Effector memory CD8-positive, alpha-beta T cell (primary cell): ENCODE measurements around the gene VWA2.
A peak's percentile ranks its signal among the peaks of the same experiment; 100 is the strongest.

ENCODE experiments used
- ATAC-seq: fragments of 150-1000 bp; cut with Tn5 transposase; replicated peaks from 2 replicates; pipeline ENCODE4 v1.10.0; 2021; ENCODE audit warnings: mild to moderate bottlenecking, moderate library complexity
- DNase-seq, 3 experiments: peaks; one replicate each; pipeline ENCODE4 v3.0.0; 2021
- H3K27ac Mint-ChIP-seq, 2 donors: one replicate each; pipeline ENCODE4 v1.8.0; 2022; ENCODE audit warnings: mild to moderate bottlenecking in 2 of 2, mixed read lengths in 2 of 2, moderate library complexity in 2 of 2
- H3K27me3 Mint-ChIP-seq, 2 donors: one replicate each; pipeline ENCODE4 v1.8.0; 2022; ENCODE audit warnings: mixed read lengths in 2 of 2
- H3K36me3 Mint-ChIP-seq: one replicate; pipeline ENCODE4 v1.8.0; 2022; ENCODE audit warnings: mild to moderate bottlenecking, moderate library complexity, mixed read lengths; ENCODE audit not compliant: insufficient read depth
- H3K4me1 Mint-ChIP-seq, 2 donors: one replicate each; pipeline ENCODE4 v1.8.0; 2022; ENCODE audit warnings: low read depth in 2 of 2, mixed read lengths in 2 of 2
- H3K4me3 Mint-ChIP-seq, 2 donors: one replicate each; pipeline ENCODE4 v1.8.0; 2022; ENCODE audit warnings: mild to moderate bottlenecking in 2 of 2, mixed read lengths in 2 of 2, moderate library complexity in 2 of 2
- H3K9me3 Mint-ChIP-seq, 2 donors: one replicate each; pipeline ENCODE4 v1.8.0; 2022; ENCODE audit warnings: mixed read lengths in 2 of 2
- total RNA-seq, 9 experiments: gene quantifications; one replicate each; lab custom pipeline; 2026; lab: John Stamatoyannopoulos, UW

The VWA2 gene, protein sequence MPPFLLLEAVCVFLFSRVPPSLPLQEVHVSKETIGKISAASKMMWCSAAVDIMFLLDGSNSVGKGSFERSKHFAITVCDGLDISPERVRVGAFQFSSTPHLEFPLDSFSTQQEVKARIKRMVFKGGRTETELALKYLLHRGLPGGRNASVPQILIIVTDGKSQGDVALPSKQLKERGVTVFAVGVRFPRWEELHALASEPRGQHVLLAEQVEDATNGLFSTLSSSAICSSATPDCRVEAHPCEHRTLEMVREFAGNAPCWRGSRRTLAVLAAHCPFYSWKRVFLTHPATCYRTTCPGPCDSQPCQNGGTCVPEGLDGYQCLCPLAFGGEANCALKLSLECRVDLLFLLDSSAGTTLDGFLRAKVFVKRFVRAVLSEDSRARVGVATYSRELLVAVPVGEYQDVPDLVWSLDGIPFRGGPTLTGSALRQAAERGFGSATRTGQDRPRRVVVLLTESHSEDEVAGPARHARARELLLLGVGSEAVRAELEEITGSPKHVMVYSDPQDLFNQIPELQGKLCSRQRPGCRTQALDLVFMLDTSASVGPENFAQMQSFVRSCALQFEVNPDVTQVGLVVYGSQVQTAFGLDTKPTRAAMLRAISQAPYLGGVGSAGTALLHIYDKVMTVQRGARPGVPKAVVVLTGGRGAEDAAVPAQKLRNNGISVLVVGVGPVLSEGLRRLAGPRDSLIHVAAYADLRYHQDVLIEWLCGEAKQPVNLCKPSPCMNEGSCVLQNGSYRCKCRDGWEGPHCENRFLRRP
- 0 to 0.21 (median 0.06) reads per million in 9 experiments for total RNA-seq

DNA sequence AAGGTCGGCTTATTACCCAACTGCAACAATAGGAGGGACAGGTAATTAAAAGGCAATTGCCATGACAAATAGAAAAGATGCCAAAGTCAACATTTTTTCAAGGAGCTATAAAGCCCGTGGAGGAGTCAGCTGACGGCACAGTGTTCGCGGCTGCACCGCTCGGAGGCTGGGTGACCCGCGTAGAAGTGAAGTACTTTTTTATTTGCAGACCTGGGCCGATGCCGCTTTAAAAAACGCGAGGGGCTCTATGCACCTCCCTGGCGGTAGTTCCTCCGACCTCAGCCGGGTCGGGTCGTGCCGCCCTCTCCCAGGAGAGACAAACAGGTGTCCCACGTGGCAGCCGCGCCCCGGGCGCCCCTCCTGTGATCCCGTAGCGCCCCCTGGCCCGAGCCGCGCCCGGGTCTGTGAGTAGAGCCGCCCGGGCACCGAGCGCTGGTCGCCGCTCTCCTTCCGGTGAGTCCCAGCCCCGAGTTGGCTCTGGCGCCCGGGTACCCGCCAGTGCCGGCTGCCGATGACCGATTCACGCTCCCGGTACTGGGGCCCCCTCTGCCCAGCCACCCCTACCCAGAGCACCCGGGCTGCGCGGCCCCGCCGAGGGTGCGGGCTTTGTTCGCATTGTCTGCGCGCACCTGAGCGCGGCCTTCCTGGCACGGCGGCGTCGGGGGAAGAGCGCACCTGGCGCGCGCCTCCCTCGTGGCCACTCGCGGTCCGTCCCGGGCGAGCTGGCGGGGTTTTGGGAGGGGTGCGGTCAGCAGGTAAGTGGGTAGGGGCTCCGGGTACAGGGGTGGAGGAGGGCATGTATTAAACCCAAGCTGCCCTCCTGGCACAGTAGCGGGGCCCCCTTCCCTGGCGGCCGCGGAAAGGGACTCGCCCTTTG is at the start of gene VWA2:
Gene VWA2 (plus strand): TSS at position 138 of the 877 bp plus-strand sequence. CDS start 9,460 bp downstream, outside the sequence.
- no peaks in the 10 kb centered on the region for H3K36me3 Mint-ChIP-seq
- ATAC-seq (no peak), DNase-seq (no peak)
- H3K4me1 Mint-ChIP-seq: no peaks in the 10 kb centered on the region
- no peaks in the 10 kb centered on the region for H3K9me3 Mint-ChIP-seq
- H3K4me3 Mint-ChIP-seq: peak within 1 kb of the TSS; percentile 23 to 40
- peaks cover 46 to 91% of the 10 kb centered on the region in 2 donors for H3K27me3 Mint-ChIP-seq
- no peak within 1 kb of the TSS for H3K27ac Mint-ChIP-seq

DNA sequence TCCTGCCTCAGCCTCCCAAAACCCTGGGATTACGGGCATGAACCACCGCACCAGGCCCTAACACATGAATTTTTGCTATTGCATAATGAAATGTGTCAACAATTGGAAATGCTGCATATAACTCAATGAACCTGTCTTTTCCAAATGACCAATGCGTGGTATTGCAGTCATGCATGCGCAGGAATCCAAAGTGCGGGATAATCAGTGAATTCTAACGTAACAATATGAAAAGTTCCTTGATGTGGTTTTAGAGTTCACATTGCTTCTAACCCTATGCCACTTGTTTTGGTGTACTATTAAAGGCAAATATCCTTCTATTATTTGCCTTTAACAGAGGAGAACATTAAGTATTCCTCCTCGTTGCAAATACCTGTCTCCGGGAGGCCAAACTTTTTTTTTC is 49.4 kb upstream of the VWA2 start:
- H3K9me3 Mint-ChIP-seq: no peaks in the 10 kb centered on the region
- DNase-seq (no peak), ATAC-seq (no peak)
- peaks cover 29 to 35% of the 10 kb centered on the region in 2 donors for H3K27me3 Mint-ChIP-seq
- H3K27ac Mint-ChIP-seq: no peak overlapping the region
- no peak overlapping the region for H3K4me3 Mint-ChIP-seq
- peaks cover 4% of the 10 kb centered on the region for H3K36me3 Mint-ChIP-seq
- H3K4me1 Mint-ChIP-seq: no peaks in the 10 kb centered on the region

DNA sequence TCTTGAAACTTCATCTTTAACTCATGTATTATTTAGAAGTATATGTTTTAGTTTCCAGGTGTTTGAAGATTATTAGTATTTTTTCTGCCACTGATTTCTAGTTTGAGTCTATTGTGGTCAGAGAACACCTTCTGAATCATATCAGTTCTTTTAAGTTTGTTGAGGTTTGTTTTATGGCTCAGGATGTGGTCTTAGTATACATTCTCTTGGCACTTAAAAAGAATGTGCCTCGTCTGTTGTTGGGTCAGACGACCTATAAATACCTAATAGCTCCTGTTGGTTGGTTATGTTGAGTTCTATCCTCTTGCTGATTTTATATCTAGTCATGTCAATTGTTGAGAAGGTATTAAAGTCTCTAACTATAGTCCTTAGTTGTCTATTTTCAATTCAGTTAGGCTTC is 44.0 kb upstream of the VWA2 start:
- DNase-seq: no peak
- H3K36me3 Mint-ChIP-seq: peaks cover 4% of the 10 kb centered on the region
- H3K4me3 Mint-ChIP-seq: no peak overlapping the region
- H3K4me1 Mint-ChIP-seq: peaks cover 0 to 7% of the 10 kb centered on the region in 2 donors
- no peak for ATAC-seq
- H3K27me3 Mint-ChIP-seq: peaks cover 51 to 52% of the 10 kb centered on the region in 2 donors
- H3K9me3 Mint-ChIP-seq: no peaks in the 10 kb centered on the region
- H3K27ac Mint-ChIP-seq: peak overlapping the region in 1 of 2 donors; percentile 2

DNA sequence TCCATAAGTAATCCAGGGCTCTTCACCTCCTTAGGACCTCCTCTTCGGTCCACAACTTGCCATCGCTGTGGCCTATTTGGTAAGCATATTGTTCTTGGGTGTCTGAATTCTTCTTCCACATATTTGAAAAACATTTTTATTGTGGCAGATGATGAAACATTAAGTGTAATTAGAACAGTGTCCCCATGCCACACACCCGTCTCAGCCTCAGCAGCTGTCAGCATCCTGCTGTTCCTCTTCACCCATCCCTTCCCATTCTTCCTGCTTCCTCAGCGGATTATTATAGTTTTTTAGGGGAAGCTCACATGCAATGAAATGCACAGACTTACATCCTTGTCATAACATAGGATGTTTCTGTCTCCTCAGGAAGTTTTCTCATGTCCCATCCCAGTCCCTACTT is 39.8 kb upstream of the VWA2 start:
- Mint-ChIP-seq H3K27me3 (peaks cover 79 to 80% of the 10 kb centered on the region in 2 donors), H3K27ac (no peak overlapping the region), H3K9me3 (no peaks in the 10 kb centered on the region), H3K4me1 (peaks cover 0 to 7% of the 10 kb centered on the region in 2 donors), H3K4me3 (no peak overlapping the region), H3K36me3 (no peaks in the 10 kb centered on the region)
- ATAC-seq (no peak), DNase-seq (no peak)

DNA sequence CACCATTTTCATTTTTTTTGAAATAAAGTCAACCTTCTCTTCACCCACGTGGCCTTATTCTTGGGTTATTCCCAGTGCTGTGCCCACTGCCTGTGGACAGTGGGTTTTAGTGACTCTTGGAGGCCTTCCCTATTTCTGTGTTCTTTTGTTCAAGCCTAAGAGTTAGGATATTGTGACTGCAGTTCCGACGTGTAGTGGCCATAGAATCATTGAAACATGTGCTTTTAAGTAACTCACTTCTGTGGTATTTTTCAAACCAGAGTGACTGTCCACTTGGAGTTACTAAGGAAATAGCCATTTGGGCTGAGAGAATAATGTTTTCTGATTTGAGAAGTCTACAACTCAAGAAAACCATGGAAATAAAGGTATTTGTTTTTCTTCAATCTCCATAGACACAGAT is 36.2 kb upstream of the VWA2 start:
- H3K4me3 Mint-ChIP-seq: no peak overlapping the region
- H3K9me3 Mint-ChIP-seq: no peaks in the 10 kb centered on the region
- H3K36me3 Mint-ChIP-seq: no peaks in the 10 kb centered on the region
- ATAC-seq: no peak
- no peak for DNase-seq
- H3K27me3 Mint-ChIP-seq: peaks cover 59 to 68% of the 10 kb centered on the region in 2 donors
- H3K4me1 Mint-ChIP-seq: no peaks in the 10 kb centered on the region
- H3K27ac Mint-ChIP-seq: no peak overlapping the region

DNA sequence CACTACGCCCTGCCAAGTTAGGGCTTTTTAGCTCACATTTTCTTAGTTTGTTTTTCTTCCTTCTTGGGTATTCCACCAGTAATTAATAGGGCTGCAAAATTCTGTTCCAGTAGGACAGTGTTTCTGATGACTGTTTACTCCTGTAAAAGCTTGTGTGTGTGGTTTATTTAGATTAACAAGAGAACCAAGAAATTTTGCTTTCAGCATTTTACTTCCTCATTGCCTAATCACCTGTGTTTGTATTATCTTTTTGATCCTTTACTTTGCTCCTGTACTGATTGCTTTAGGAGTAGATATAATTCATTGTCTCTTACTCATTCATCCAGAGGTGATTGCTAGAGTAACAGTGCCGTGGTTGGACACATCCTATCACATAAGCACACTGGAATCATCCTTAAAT is 32.2 kb upstream of the VWA2 start:
- Mint-ChIP-seq H3K27ac (no peak overlapping the region), H3K9me3 (no peaks in the 10 kb centered on the region), H3K27me3 (peaks cover 36 to 41% of the 10 kb centered on the region in 2 donors), H3K4me1 (no peaks in the 10 kb centered on the region), H3K4me3 (no peak overlapping the region), H3K36me3 (no peaks in the 10 kb centered on the region)
- ATAC-seq: no peak
- DNase-seq: no peak

DNA sequence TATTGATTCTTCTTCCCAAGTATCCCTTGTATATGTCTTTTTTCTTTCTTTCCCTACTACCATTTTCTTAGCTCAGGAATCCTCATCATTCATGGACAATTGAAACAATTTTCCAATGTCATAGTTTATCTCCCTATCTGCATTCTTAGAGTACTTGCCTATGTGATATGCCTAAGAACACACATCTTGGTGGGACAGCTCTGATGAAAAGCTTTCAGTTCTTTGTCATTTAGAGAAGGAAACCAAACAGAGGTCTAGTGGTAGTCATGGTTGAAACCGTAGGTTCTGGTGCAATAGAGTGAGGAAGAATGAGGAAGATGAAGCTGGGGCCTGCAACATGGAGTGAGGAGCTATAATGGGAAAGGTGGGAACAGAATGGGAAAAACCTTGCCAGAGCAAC is 31.7 kb upstream of the VWA2 start:
- DNase-seq: no peak
- Mint-ChIP-seq H3K4me3 (no peak overlapping the region), H3K27ac (no peak overlapping the region), H3K36me3 (no peaks in the 10 kb centered on the region), H3K27me3 (peaks cover 32 to 36% of the 10 kb centered on the region in 2 donors), H3K9me3 (no peaks in the 10 kb centered on the region), H3K4me1 (no peaks in the 10 kb centered on the region)
- ATAC-seq: no peak

DNA sequence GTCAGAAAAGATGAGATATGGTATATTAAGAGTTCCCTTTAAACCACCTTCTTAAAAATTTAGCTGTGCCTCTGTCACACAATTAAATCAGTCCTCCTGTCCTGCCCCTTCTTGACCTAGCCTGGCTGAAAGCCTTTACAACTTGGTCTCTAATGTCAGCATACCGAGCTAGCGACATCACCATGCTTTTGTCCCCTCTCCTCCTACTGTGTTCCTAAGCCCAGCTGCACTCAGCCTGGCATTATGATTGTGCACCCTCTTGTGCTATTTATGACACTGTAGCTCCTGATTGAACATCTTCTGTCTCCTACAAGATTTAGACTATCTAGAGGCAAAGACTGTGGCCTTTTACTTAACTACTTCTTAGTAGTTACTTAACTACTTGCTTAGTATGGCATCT is 30.7 kb upstream of the VWA2 start:
- peaks cover 26 to 27% of the 10 kb centered on the region in 2 donors for H3K27me3 Mint-ChIP-seq
- H3K9me3 Mint-ChIP-seq: no peaks in the 10 kb centered on the region
- no peak overlapping the region for H3K4me3 Mint-ChIP-seq
- H3K36me3 Mint-ChIP-seq: no peaks in the 10 kb centered on the region
- H3K4me1 Mint-ChIP-seq: no peaks in the 10 kb centered on the region
- DNase-seq (no peak), ATAC-seq (no peak)
- no peak overlapping the region for H3K27ac Mint-ChIP-seq

DNA sequence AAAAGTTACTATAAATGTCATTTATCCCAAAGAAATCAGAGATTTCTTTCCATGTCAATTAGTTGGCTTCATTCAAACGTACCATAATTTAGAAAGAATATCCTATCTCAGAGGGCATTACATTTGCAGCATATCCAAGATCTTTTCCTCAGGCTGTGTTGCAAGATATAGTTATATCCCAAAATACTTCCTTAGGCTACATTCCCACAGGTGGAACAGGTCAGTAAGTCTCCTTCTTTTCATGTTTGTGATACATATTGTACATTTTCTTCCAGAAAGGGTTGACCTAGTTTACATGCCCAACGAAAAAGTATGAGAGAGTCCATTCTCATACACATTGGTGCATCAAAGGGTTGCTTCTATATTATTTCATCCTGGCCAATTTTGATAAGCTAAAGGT is 26.9 kb upstream of the VWA2 start:
- Mint-ChIP-seq H3K27me3 (peaks cover 19 to 28% of the 10 kb centered on the region in 2 donors), H3K9me3 (no peaks in the 10 kb centered on the region), H3K4me3 (no peak overlapping the region), H3K36me3 (no peaks in the 10 kb centered on the region), H3K4me1 (no peaks in the 10 kb centered on the region), H3K27ac (no peak overlapping the region)
- DNase-seq (no peak), ATAC-seq (no peak)

DNA sequence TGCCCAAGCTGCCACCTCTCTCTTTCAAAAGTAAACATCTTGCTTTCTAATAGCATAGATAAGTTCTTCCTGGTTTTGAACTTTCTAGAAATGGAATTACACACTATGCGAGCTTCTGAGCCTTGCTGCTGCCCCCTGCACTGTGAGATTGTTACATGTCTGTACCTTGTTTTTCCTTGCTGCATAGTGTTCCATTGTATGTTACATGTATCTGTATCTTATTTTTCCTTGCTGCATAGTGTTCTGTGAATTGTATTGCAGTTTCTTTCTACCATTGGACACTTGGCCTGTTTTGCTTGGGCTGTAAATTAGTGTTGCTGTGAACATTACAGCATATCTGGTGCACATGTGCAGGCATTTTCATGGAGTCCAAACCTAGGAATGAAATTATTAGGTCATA is 24.0 kb upstream of the VWA2 start:
- Mint-ChIP-seq H3K4me3 (no peak overlapping the region), H3K27ac (no peak overlapping the region), H3K27me3 (peaks cover 23 to 46% of the 10 kb centered on the region in 2 donors), H3K4me1 (no peaks in the 10 kb centered on the region), H3K9me3 (no peaks in the 10 kb centered on the region), H3K36me3 (no peaks in the 10 kb centered on the region)
- DNase-seq (no peak), ATAC-seq (no peak)

DNA sequence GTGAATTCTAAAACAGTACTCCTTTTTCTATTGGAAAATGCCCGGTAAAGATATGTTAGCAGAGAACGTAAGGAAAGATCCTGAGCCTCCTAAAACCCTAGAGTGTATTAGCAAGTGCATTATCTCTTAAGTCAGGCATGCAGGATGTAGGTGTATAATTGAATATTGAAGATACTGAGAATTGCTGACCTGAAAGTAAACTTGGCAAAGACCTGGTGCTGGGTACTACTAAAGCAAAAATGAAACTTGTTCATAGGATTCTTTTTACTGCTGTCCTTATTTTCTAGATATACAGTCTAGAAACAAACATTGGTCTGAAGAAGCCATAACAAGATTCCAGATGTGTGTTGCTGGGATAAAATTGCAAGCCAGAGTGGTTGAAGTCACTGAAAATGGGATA is 18.8 kb upstream of the VWA2 start:
- DNase-seq (no peak), ATAC-seq (no peak)
- Mint-ChIP-seq H3K9me3 (no peaks in the 10 kb centered on the region), H3K4me1 (no peaks in the 10 kb centered on the region), H3K4me3 (no peak overlapping the region), H3K27me3 (peaks cover 52 to 70% of the 10 kb centered on the region in 2 donors), H3K27ac (no peak overlapping the region), H3K36me3 (no peaks in the 10 kb centered on the region)

DNA sequence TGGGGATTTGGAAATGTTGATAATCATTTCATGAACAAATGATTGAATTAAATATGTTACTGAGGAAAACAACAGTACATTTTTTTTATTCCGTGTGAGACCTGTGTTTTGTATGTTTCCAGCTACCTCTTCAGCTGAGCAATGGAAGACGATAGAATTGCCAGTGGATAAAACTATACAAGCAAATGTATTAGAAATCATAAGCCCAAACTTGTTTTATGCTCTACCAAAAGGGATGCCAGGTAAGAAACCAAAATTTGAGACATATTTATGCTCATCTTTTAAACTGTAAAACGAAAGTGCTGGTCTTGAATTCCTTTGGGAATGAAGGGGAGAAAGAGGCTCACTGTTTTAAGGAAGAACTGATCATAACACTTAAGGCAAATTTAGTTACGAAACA is 17.8 kb upstream of the VWA2 start:
- DNase-seq: no peak
- no peak overlapping the region for H3K4me3 Mint-ChIP-seq
- peaks cover 53 to 71% of the 10 kb centered on the region in 2 donors for H3K27me3 Mint-ChIP-seq

DNA sequence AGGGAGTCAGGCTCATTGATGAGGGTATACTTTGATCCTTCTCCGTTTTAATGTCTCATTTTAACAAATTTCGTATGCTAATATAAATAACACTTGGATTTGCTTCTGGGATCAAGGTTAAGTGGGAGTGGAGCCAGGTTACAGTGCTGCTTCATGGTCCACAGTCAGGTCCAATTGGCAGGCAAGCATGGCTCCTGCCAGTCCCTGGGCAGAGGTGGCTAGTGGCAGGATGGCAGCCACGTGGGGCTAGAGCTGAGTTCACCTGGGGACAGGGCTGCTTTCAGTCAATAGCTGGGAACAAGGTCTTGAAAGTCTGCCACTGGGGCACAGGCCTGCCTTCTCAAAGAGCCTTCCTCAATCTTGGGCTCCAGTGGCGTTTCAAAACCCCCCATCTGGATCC is 16.0 kb upstream of the VWA2 start:
- Mint-ChIP-seq H3K27ac (no peak overlapping the region), H3K4me1 (no peaks in the 10 kb centered on the region), H3K9me3 (no peaks in the 10 kb centered on the region), H3K4me3 (no peak overlapping the region), H3K36me3 (no peaks in the 10 kb centered on the region), H3K27me3 (peaks cover 59 to 74% of the 10 kb centered on the region in 2 donors)
- DNase-seq (no peak), ATAC-seq (no peak)

More for the DNA sequence above, 17.8 kb upstream of the VWA2 start:
- Mint-ChIP-seq H3K27ac (no peak overlapping the region), H3K36me3 (no peaks in the 10 kb centered on the region), H3K4me1 (no peaks in the 10 kb centered on the region), H3K9me3 (no peaks in the 10 kb centered on the region)
- ATAC-seq: no peak
